CD4-positive, CD25-positive, alpha-beta regulatory T cell (primary cell): Measurements from ENCODE around the gene EML1. TPM values are rescaled to one million over a fixed set of nuclear protein-coding genes. Genes with fewer than 3 reads are reported as not detected.

Experiments used
- ATAC-seq, 2 donors: fragments of 150-1000 bp; cut with Tn5 transposase; one replicate each; pipeline ENCODE4 v1.10.0; 2021; ENCODE audit warnings: low read depth in 2 of 2, moderate number of reproducible peaks in 2 of 2, moderate library complexity in 1 of 2
- DNase-seq, 3 donors: peaks; one replicate each; pipeline versions ENCODE4 v3.0.0 to v3.0.0-alpha.2; 2012 to 2022; ENCODE audit warnings: mixed read lengths in 1 of 3
- H3K27ac ChIP-seq: one replicate; pipeline ENCODE4 v1.7.0; 2013; ENCODE audit warnings: mild to moderate bottlenecking, low read length; ENCODE audit not compliant: insufficient read depth, poor library complexity, severe bottlenecking
- H3K27me3 ChIP-seq: one replicate; pipeline ENCODE4 v1.7.0; 2013; ENCODE audit warnings: low read length; ENCODE audit not compliant: control insufficient read depth, insufficient read depth
- H3K36me3 ChIP-seq: one replicate; pipeline ENCODE4 v1.7.0; 2013; ENCODE audit warnings: mild to moderate bottlenecking, low read length, moderate library complexity; ENCODE audit not compliant: control insufficient read depth, insufficient read depth
- H3K4me1 ChIP-seq: 2 replicates; pipeline ENCODE4 v1.7.0; 2013; ENCODE audit warnings: mild to moderate bottlenecking, low read length; ENCODE audit not compliant: insufficient read depth, control insufficient read depth, poor library complexity, severe bottlenecking
- H3K4me3 ChIP-seq: one replicate; pipeline ENCODE4 v1.7.0; 2013; ENCODE audit warnings: low read depth, mild to moderate bottlenecking, low read length, moderate library complexity
- H3K9me3 ChIP-seq, 2 experiments: 1 replicate in 1 of 2; 2 replicates in 1 of 2; pipeline ENCODE4 v1.7.0; 2013; ENCODE audit warnings: low read length in 2 of 2, mild to moderate bottlenecking in 1 of 2, moderate library complexity in 1 of 2; ENCODE audit not compliant: control insufficient read depth in 2 of 2
- H3K27ac Mint-ChIP-seq, 3 donors: one replicate each; pipeline ENCODE4 v1.8.0; 2020 to 2022; ENCODE audit warnings: mild to moderate bottlenecking in 3 of 3, mixed read lengths in 3 of 3, moderate library complexity in 2 of 3
- H3K27me3 Mint-ChIP-seq: one replicate; pipeline ENCODE4 v1.8.0; 2022; ENCODE audit warnings: mild to moderate bottlenecking, mixed read lengths
- H3K36me3 Mint-ChIP-seq: one replicate; pipeline ENCODE4 v1.8.0; 2020; ENCODE audit warnings: mixed read lengths
- H3K4me1 Mint-ChIP-seq, 4 donors: one replicate each; pipeline ENCODE4 v1.8.0; 2020 to 2022; ENCODE audit warnings: mixed read lengths in 4 of 4, mild to moderate bottlenecking in 1 of 4
- H3K4me3 Mint-ChIP-seq, 4 donors: one replicate each; pipeline ENCODE4 v1.8.0; 2020 to 2022; ENCODE audit warnings: mild to moderate bottlenecking in 4 of 4, mixed read lengths in 4 of 4, moderate library complexity in 3 of 4
- H3K9me3 Mint-ChIP-seq, 7 donors: one replicate each; pipeline ENCODE4 v1.8.0; 2020 to 2022; ENCODE audit warnings: mixed read lengths in 7 of 7, mild to moderate bottlenecking in 3 of 7, moderate library complexity in 2 of 7
- polyA plus RNA-seq, 4 donors: library from polyadenylated mRNA; unstranded; fragments of 300-500 nt; fragmentation: Illumina TruSeq; gene quantifications; one replicate each; pipeline ENCODE4 v1.2.3, GENCODE V29; 2021
- total RNA-seq: library from RNA; stranded (reverse); gene quantifications from one replicate; pipeline ENCODE4 v1.2.3, GENCODE V29; 2022

The EML1 gene
- total and polyA plus RNA-seq, 5 donors from 2014 or later = not detected

DNA sequence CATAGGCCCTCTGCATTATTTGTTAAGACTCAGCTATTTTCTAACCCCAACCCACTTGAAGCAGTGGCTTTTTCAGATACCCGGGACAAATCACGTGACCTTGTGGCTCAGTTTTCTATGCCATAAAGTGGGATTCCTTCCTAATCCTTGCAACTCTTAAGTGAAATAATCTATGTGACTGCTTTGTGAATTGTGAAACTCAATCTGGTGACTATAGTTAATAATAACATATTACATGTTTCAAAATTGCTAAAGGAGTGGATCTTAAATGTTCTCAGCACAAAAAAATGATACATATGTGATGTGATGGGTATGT, 17.3 kb downstream of the EML1 start:
- Mint-ChIP-seq H3K27me3 (peaks cover 47% of the 10 kb centered on the region), H3K4me3 (no peak overlapping the region), H3K9me3 (peaks cover 0 to 1% (median 0%) of the 10 kb centered on the region in 7 donors), H3K27ac (no peak overlapping the region), H3K36me3 (no peaks in the 10 kb centered on the region), H3K4me1 (no peaks in the 10 kb centered on the region)
- no peak for DNase-seq
- Histone ChIP-seq H3K27ac (no peak overlapping the region), H3K36me3 (no peaks in the 10 kb centered on the region), H3K9me3 (no peaks in the 10 kb centered on the region), H3K4me3 (no peak overlapping the region), H3K4me1 (no peaks in the 10 kb centered on the region), H3K27me3 (peaks cover 3% of the 10 kb centered on the region)
- ATAC-seq = no peak

DNA sequence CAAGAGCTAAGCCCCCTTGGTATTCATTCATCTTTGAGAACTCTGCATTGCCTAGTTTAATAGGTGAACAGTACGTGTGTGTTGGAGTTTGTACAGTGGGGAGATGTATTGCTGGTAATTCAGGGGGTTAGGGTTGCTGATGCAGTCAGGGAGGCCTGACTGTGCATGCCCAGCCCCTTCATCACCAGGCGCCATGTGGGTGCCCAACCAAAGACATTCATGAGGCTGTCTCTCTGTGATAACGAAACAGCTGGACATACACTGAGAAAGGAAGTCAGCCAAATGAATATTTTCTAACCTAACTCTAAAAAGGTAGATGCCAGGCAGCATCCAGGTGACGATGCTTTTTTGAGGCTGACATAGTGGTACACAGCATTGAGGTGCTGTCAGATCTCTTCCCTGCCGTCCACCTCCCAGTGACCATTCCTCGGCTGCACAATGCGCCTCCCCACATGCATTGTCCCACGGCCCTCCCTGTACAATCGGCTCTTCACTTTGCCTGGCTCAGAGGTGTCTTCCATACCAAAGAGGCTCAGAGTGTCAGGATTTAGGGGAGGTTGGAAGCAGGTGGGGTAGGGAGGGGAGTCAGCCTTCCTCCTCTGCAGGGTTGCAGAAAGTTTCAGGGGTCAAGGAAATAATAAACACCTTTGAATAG, 19.0 kb downstream of the EML1 start:
- H3K9me3 Mint-ChIP-seq = no peaks in the 10 kb centered on the region
- ATAC-seq (no peak), DNase-seq (no peak)
- H3K9me3 ChIP-seq = no peaks in the 10 kb centered on the region
- no peaks in the 10 kb centered on the region for H3K4me1 ChIP-seq
- H3K27ac ChIP-seq = no peak overlapping the region
- no peaks in the 10 kb centered on the region for H3K36me3 ChIP-seq
- H3K27me3 Mint-ChIP-seq = peaks cover 41% of the 10 kb centered on the region
- no peaks in the 10 kb centered on the region for H3K36me3 Mint-ChIP-seq
- no peaks in the 10 kb centered on the region for H3K4me1 Mint-ChIP-seq
- H3K27me3 ChIP-seq = peaks cover 3% of the 10 kb centered on the region
- no peak overlapping the region for H3K4me3 ChIP-seq
- H3K27ac Mint-ChIP-seq = no peak overlapping the region
- H3K4me3 Mint-ChIP-seq = no peak overlapping the region

- Histone ChIP-seq H3K4me1 (no peaks in the 10 kb centered on the region), H3K27ac (no peak overlapping the region), H3K4me3 (no peak overlapping the region), H3K27me3 (peaks cover 3% of the 10 kb centered on the region), H3K9me3 (no peaks in the 10 kb centered on the region), H3K36me3 (no peaks in the 10 kb centered on the region)
- Mint-ChIP-seq H3K4me1 (no peaks in the 10 kb centered on the region), H3K4me3 (no peak overlapping the region), H3K9me3 (no peaks in the 10 kb centered on the region), H3K27ac (no peak overlapping the region), H3K36me3 (no peaks in the 10 kb centered on the region), H3K27me3 (peaks cover 40% of the 10 kb centered on the region)
- DNase-seq (no peak), ATAC-seq (no peak)
These were observed 19.7 kb downstream of the EML1 start for GRCh38 chr14:99812892-99813291.

DNA sequence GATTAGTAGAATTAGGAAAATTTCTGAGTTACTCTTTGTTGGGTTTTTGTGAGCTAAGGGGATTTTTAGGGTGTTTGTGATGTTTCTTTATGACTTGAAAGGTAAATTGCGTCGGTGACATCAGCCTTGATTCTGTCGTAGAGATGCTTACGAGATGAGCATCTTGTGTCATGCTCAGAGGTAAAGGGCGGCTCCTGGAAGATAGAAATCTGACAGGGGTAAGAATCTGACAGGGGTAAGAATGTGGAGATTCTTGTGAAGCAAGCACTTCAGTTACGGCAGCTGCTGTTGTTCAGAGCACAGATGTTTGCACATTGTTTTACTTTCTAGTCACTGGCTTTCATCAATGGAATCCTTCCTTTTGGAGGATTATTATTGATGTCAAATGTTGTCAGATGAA, 22.5 kb downstream of the EML1 start:
- Mint-ChIP-seq H3K27ac (no peak overlapping the region), H3K4me3 (no peak overlapping the region), H3K36me3 (no peaks in the 10 kb centered on the region), H3K27me3 (peaks cover 41% of the 10 kb centered on the region), H3K4me1 (peaks cover 0 to 5% (median 0%) of the 10 kb centered on the region in 4 donors), H3K9me3 (no peaks in the 10 kb centered on the region)
- no peaks in the 10 kb centered on the region for H3K36me3 ChIP-seq
- H3K27me3 ChIP-seq = peaks cover 3% of the 10 kb centered on the region
- no peak overlapping the region for H3K4me3 ChIP-seq
- DNase-seq (no peak), ATAC-seq (no peak)
- H3K4me1 ChIP-seq = no peaks in the 10 kb centered on the region
- no peaks in the 10 kb centered on the region for H3K9me3 ChIP-seq
- no peak overlapping the region for H3K27ac ChIP-seq

DNA sequence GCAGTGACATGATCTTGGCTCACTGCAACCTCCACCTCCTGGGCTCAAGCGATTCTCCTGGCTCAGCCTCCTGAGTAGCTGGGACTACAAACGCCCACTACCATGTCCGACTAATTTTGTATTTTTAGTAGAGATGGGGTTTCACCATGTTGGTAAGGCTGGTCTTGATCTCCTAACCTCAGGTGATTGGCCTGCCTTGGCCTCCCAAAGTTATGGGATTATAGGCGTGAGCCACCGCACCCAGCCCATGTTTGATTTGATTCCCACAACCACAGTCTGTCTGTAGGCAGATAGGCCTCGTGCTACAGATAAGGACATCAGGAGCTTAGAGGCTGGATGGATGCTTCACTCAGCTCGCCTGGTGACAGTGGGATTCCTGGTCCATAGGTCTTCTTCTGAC, 23.0 kb downstream of the EML1 start:
- no peaks in the 10 kb centered on the region for H3K4me1 ChIP-seq
- peaks cover 43% of the 10 kb centered on the region for H3K27me3 Mint-ChIP-seq
- no peaks in the 10 kb centered on the region for H3K9me3 ChIP-seq
- no peak overlapping the region for H3K27ac ChIP-seq
- no peaks in the 10 kb centered on the region for H3K36me3 Mint-ChIP-seq
- ATAC-seq = no peak
- H3K36me3 ChIP-seq = no peaks in the 10 kb centered on the region
- H3K9me3 Mint-ChIP-seq = no peaks in the 10 kb centered on the region
- H3K4me3 ChIP-seq = no peak overlapping the region
- peaks cover 0 to 5% (median 0%) of the 10 kb centered on the region in 4 donors for H3K4me1 Mint-ChIP-seq
- H3K4me3 Mint-ChIP-seq = no peak overlapping the region
- no peak overlapping the region for H3K27ac Mint-ChIP-seq
- no peak for DNase-seq
- H3K27me3 ChIP-seq = peaks cover 3% of the 10 kb centered on the region

GRCh38 chr14:99816642-99817041, 23.4 kb downstream of the EML1 start:
- Mint-ChIP-seq H3K27ac (no peak overlapping the region), H3K27me3 (peaks cover 45% of the 10 kb centered on the region)
- DNase-seq = no peak

GRCh38 chr14:99817331-99817730, 24.1 kb downstream of the EML1 start:
- Histone ChIP-seq H3K4me3 (no peak overlapping the region), H3K36me3 (no peaks in the 10 kb centered on the region), H3K27ac (no peak overlapping the region), H3K27me3 (peaks cover 4% of the 10 kb centered on the region), H3K4me1 (peaks cover 6% of the 10 kb centered on the region), H3K9me3 (no peaks in the 10 kb centered on the region)
- Mint-ChIP-seq H3K9me3 (peaks cover 0 to 2% (median 0%) of the 10 kb centered on the region in 7 donors), H3K36me3 (no peaks in the 10 kb centered on the region), H3K27ac (no peak overlapping the region), H3K4me3 (no peak overlapping the region), H3K4me1 (peaks cover 6 to 17% (median 8%) of the 10 kb centered on the region in 4 donors), H3K27me3 (peaks cover 41% of the 10 kb centered on the region)
- DNase-seq (no peak), ATAC-seq (no peak)

More at GRCh38 chr14:99816642-99817041, 23.4 kb downstream of the EML1 start:
- Mint-ChIP-seq H3K9me3 (peaks cover 0 to 2% (median 0%) of the 10 kb centered on the region in 7 donors), H3K4me1 (peaks cover 1 to 10% (median 2%) of the 10 kb centered on the region in 4 donors), H3K36me3 (no peaks in the 10 kb centered on the region), H3K4me3 (no peak overlapping the region)
- H3K27me3 ChIP-seq = peaks cover 3% of the 10 kb centered on the region
- H3K4me1 ChIP-seq = peaks cover under 1% of the 10 kb centered on the region
- ATAC-seq = no peak
- H3K27ac ChIP-seq = no peak overlapping the region
- H3K36me3 ChIP-seq = no peaks in the 10 kb centered on the region
- no peaks in the 10 kb centered on the region for H3K9me3 ChIP-seq
- no peak overlapping the region for H3K4me3 ChIP-seq

DNA sequence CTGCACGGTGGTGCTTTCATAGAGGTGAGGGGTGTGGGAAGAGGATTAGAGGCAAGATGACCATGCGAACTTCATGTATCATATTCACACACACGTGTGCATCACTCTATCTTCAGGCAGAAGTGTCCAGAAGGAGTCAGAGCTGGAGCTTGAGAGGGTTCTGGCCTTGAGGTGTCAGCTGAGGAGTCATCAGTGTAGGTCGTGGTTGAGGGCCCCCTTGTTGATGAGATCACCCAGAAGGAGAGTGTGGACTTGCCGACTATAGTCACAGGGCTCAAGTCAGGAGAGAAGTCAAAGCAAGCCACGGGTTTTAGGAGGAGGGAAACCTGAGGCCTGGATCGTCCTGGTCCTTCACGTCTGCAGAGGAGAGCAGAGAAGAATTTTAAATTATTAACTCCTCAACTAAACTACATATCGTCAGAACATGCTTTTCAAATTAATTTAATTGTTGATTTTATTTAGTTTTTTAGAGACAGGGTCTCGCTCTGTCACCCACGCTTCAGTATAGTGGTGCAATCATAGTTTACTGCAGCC, 25.4 kb downstream of the EML1 start:
- Mint-ChIP-seq H3K4me1 (peaks cover 6 to 26% (median 8%) of the 10 kb centered on the region in 4 donors), H3K36me3 (no peaks in the 10 kb centered on the region), H3K27me3 (peaks cover 35% of the 10 kb centered on the region), H3K4me3 (no peak overlapping the region), H3K9me3 (peaks cover 0 to 2% (median 0%) of the 10 kb centered on the region in 7 donors), H3K27ac (no peak overlapping the region)
- peaks cover 4% of the 10 kb centered on the region for H3K27me3 ChIP-seq
- H3K36me3 ChIP-seq = no peaks in the 10 kb centered on the region
- no peak for ATAC-seq
- peaks cover 6% of the 10 kb centered on the region for H3K4me1 ChIP-seq
- DNase-seq = no peak
- no peak overlapping the region for H3K27ac ChIP-seq
- H3K9me3 ChIP-seq = no peaks in the 10 kb centered on the region
- H3K4me3 ChIP-seq = no peak overlapping the region
